CD14-positive monocyte (primary cell): Measurements from ENCODE around the gene DLEC1. TPM values are rescaled to one million over a fixed set of nuclear protein-coding genes. Genes with fewer than 3 reads are reported as not detected.

ENCODE experiments used
- DNase-seq, 3 donors: peaks; one replicate each; pipeline ENCODE4 v3.0.0-alpha.2; 2011 to 2022
- H2AFZ ChIP-seq: 2 replicates; pipeline ENCODE4 v1.6.0; 2012; ENCODE audit warnings: mild to moderate bottlenecking, low read depth, low read length, inconsistent platforms; ENCODE audit not compliant: insufficient read depth, poor library complexity, severe bottlenecking
- H3K27ac ChIP-seq, 2 donors: 1 replicate in 1 of 2; 2 replicates in 1 of 2; pipeline ENCODE4 v1.5.1; 2012 to 2013; ENCODE audit warnings: low read length in 2 of 2, control low read depth in 1 of 2, inconsistent platforms in 1 of 2, low read depth in 1 of 2, mild to moderate bottlenecking in 1 of 2
- H3K27me3 ChIP-seq, 2 donors: one replicate each; pipeline versions ENCODE4 v1.6.0 to v1.6.1; 2011 to 2013; ENCODE audit warnings: low read length in 2 of 2; ENCODE audit not compliant: control insufficient read depth in 2 of 2, insufficient read depth in 2 of 2
- H3K36me3 ChIP-seq, 2 donors: replicated peaks in 1 of 2; 1 replicate in 1 of 2; 2 replicates in 1 of 2; pipeline versions ENCODE4 v1.5.1 to v1.6.1; 2012 to 2013; ENCODE audit warnings: low read length in 2 of 2, control low read depth in 1 of 2, inconsistent platforms in 1 of 2, mild to moderate bottlenecking in 1 of 2; ENCODE audit not compliant: insufficient read depth in 2 of 2, control insufficient read depth in 1 of 2
- H3K4me1 ChIP-seq, 2 donors: 1 replicate in 1 of 2; 2 replicates in 1 of 2; pipeline versions ENCODE4 v1.5.1 to v1.6.1; 2012 to 2013; ENCODE audit warnings: low read length in 2 of 2, control low read depth in 1 of 2, inconsistent platforms in 1 of 2, mild to moderate bottlenecking in 1 of 2, moderate library complexity in 1 of 2; ENCODE audit not compliant: insufficient read depth in 2 of 2, control insufficient read depth in 1 of 2
- H3K4me2 ChIP-seq: replicated peaks from 2 replicates; pipeline ENCODE3; 2012; ENCODE audit warnings: low read length, moderate library complexity, mild to moderate bottlenecking; ENCODE audit not compliant: poor library complexity, severe bottlenecking; ENCODE audit errors: extremely low read depth
- H3K4me3 ChIP-seq, 3 experiments: fragments of 200-600 bp in 1 of 3; sonication (generic) in 1 of 3; replicated peaks in 1 of 3; 1 replicate in 2 of 3; 2 replicates in 1 of 3; pipeline ENCODE4 v1.5.1; 2011 to 2013; ENCODE audit warnings: low read length in 3 of 3, mild to moderate bottlenecking in 3 of 3, control low read depth in 2 of 3, low read depth in 2 of 3, inconsistent platforms in 1 of 3, moderate library complexity in 1 of 3
- H3K79me2 ChIP-seq: 2 replicates; pipeline ENCODE4 v1.6.0; 2012; ENCODE audit warnings: mild to moderate bottlenecking, control low read depth, inconsistent platforms, low read length, moderate library complexity; ENCODE audit not compliant: insufficient read depth
- H3K9ac ChIP-seq: 2 replicates; pipeline ENCODE4 v1.6.0; 2017; ENCODE audit warnings: low read length, mild to moderate bottlenecking; ENCODE audit not compliant: insufficient read depth, poor library complexity, severe bottlenecking
- H3K9me3 ChIP-seq, 2 donors: replicated peaks in 1 of 2; 1 replicate in 1 of 2; 2 replicates in 1 of 2; pipeline versions ENCODE4 v1.5.1 to v1.6.1; 2012 to 2013; ENCODE audit warnings: low read length in 2 of 2, control low read depth in 1 of 2; ENCODE audit not compliant: control insufficient read depth in 1 of 2, insufficient read depth in 1 of 2
- H4K20me1 ChIP-seq: 2 replicates; pipeline ENCODE4 v1.6.0; 2012; ENCODE audit warnings: mild to moderate bottlenecking, low read length, control low read depth, moderate library complexity; ENCODE audit not compliant: insufficient read depth
- H3K27ac Mint-ChIP-seq, 7 donors: one replicate each; pipeline ENCODE4 v1.8.0; 2020; ENCODE audit warnings: mild to moderate bottlenecking in 7 of 7, mixed read lengths in 7 of 7, moderate library complexity in 6 of 7, inconsistent platforms in 2 of 7
- H3K27me3 Mint-ChIP-seq, 3 donors: one replicate each; pipeline ENCODE4 v1.8.0; 2021 to 2022; ENCODE audit warnings: low read depth in 3 of 3, mild to moderate bottlenecking in 3 of 3, mixed read lengths in 3 of 3, moderate library complexity in 3 of 3, inconsistent platforms in 1 of 3
- H3K36me3 Mint-ChIP-seq, 2 donors: one replicate each; pipeline ENCODE4 v1.8.0; 2020; ENCODE audit warnings: mixed read lengths in 2 of 2, inconsistent platforms in 1 of 2, mild to moderate bottlenecking in 1 of 2
- H3K4me1 Mint-ChIP-seq: one replicate; pipeline ENCODE4 v1.8.0; 2020; ENCODE audit warnings: mild to moderate bottlenecking, mixed read lengths
- H3K4me3 Mint-ChIP-seq, 2 donors: one replicate each; pipeline ENCODE4 v1.8.0; 2020; ENCODE audit warnings: mild to moderate bottlenecking in 2 of 2, mixed read lengths in 2 of 2, moderate library complexity in 1 of 2
- H3K9me3 Mint-ChIP-seq, 7 donors: one replicate each; pipeline ENCODE4 v1.8.0; 2020 to 2022; ENCODE audit warnings: mixed read lengths in 7 of 7, mild to moderate bottlenecking in 6 of 7, moderate library complexity in 6 of 7, inconsistent platforms in 2 of 7
- WGBS: methylation state at CpG from one replicate; pipeline ENCODE4 v1.1.5; 2013; ENCODE audit warnings: missing lambda C conversion rate; ENCODE audit not compliant: insufficient coverage; 5-methylcytosine and 5-hydroxymethylcytosine counted together
- intact Hi-C, 2 donors: fragments of 100-400 bp; cut with micrococcal nuclease; formaldehyde crosslinking; loops; one replicate each; pipeline versions ENCODE4 v1.15.0 to v1.15.1; 2023
- polyA plus RNA-seq, 3 donors: library from polyadenylated mRNA; depleted of rRNA in 1 of 3; unstranded in 2 of 3; stranded (reverse) in 1 of 3; fragments of 300-500 nt in 2 of 3; fragments of >200 nt in 1 of 3; fragmentation: Illumina TruSeq in 2 of 3; gene quantifications; 1 replicate in 2 of 3; 2 replicates in 1 of 3; pipeline ENCODE4 v1.2.3, GENCODE V29; 2012 to 2021
- TF ChIP-seq, protein P1 (sequence below): fragments of 200-600 bp; IDR thresholded peaks from one replicate; pipeline ENCODE4 v1.8.0; 2022; ENCODE audit warnings: antibody characterized with exemption, mild to moderate bottlenecking

DLEC1 gene
- polyA plus RNA-seq, 3 donors, result 0.11 to 0.81 (median 0.14) TPM

DNA sequence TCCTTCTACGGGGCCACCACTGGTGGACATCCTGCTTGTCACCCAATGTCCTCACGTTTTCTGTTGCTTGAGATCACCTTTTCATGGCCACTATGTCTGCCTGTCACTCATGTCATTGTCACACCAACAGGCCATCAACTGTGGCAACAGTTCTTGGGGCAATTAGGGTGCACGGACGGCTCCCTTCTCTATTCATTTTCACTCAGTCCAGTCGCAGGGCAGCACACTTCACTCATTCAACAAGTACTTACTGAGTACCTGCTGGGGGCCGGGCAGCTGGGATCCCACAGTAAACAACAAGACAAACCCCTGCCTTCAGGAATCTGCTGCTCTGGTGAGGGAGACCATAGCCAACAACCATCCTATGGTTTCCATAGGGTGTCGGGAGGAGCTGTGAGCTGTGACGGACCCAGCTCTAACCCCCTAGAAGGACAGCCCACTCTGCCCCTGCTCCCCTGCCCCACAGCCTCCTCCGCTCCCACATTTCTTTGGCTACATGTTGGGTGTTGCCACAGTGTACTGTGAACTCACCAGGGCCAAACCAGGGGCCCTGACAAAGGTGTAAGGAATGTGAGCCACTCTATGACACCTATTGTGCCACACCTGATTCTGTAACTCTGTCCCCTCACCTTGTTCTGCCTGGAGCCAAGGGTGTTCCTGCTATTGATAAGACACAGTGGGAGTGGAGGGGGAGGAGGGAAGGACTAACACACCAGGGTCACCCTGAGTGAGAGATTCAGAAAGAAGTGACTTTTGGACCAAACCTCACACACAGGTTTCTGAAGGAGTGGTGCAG, 46.5 kb upstream of the DLEC1 start:
- peaks cover 5 to 12% of the 10 kb centered on the region in 2 donors for H3K36me3 ChIP-seq
- Mint-ChIP-seq H3K9me3 (no peaks in the 10 kb centered on the region), H3K36me3 (peaks cover 14 to 19% of the 10 kb centered on the region in 2 donors), H3K27me3 (peaks cover 2 to 6% (median 2%) of the 10 kb centered on the region in 3 donors), H3K4me1 (peaks cover 64% of the 10 kb centered on the region), H3K27ac (peak overlapping the region in 6 of 7 donors; percentile 58 to 95 (median 74)), H3K4me3 (no peak overlapping the region)
- no peak overlapping the region for H3K27ac ChIP-seq
- H3K9ac ChIP-seq, result no peak overlapping the region
- no peak for DNase-seq
- H4K20me1 ChIP-seq, result no peaks in the 10 kb centered on the region
- no peak overlapping the region for H3K4me2 ChIP-seq
- TF ChIP-seq, protein P1, sequence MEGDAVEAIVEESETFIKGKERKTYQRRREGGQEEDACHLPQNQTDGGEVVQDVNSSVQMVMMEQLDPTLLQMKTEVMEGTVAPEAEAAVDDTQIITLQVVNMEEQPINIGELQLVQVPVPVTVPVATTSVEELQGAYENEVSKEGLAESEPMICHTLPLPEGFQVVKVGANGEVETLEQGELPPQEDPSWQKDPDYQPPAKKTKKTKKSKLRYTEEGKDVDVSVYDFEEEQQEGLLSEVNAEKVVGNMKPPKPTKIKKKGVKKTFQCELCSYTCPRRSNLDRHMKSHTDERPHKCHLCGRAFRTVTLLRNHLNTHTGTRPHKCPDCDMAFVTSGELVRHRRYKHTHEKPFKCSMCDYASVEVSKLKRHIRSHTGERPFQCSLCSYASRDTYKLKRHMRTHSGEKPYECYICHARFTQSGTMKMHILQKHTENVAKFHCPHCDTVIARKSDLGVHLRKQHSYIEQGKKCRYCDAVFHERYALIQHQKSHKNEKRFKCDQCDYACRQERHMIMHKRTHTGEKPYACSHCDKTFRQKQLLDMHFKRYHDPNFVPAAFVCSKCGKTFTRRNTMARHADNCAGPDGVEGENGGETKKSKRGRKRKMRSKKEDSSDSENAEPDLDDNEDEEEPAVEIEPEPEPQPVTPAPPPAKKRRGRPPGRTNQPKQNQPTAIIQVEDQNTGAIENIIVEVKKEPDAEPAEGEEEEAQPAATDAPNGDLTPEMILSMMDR, result no peak
- no peak overlapping the region for H2AFZ ChIP-seq
- H3K9me3 ChIP-seq, result no peaks in the 10 kb centered on the region
- peaks cover 31% of the 10 kb centered on the region for H3K79me2 ChIP-seq
- 96% methylated on average over 8 of the region's 9 CpGs for WGBS
- no peak overlapping the region for H3K4me3 ChIP-seq
- intact Hi-C loops, result no loop called here
- H3K4me1 ChIP-seq, result peaks cover 54 to 66% of the 10 kb centered on the region in 2 donors
- H3K27me3 ChIP-seq, result no peaks in the 10 kb centered on the region

DNA sequence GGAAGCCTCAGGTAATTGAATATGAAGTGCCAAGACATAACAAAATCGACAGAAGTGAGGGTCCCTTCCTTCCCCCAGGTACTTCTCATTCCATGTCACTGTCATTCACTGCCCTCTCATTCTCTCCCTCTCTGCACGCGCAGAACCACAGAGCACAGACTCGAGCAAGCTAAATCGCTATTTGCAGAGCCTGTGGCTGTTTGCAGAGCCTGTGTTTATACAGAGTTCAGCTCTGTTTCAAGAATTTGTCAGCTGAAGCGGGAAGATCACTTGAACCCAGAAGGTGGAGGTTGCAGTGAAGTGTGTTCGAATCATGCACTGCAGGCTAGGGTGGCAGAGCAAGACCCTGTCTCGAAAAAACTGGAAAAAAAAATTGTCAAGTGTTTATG, 45.9 kb upstream of the DLEC1 start:
- H3K4me2 ChIP-seq, result no peak overlapping the region
- peaks cover 2 to 6% (median 2%) of the 10 kb centered on the region in 3 donors for H3K27me3 Mint-ChIP-seq
- intact Hi-C loops, result no loop called here
- H3K9me3 ChIP-seq, result no peaks in the 10 kb centered on the region
- peak overlapping the region in 1 of 2 donors; percentile 94 for H3K27ac ChIP-seq
- TF ChIP-seq, protein P1, result no peak
- no peaks in the 10 kb centered on the region for H4K20me1 ChIP-seq
- peaks cover 5 to 12% of the 10 kb centered on the region in 2 donors for H3K36me3 ChIP-seq
- peaks cover 14 to 21% of the 10 kb centered on the region in 2 donors for H3K36me3 Mint-ChIP-seq
- no peak overlapping the region for H2AFZ ChIP-seq
- peaks cover 54 to 66% of the 10 kb centered on the region in 2 donors for H3K4me1 ChIP-seq
- no peak for DNase-seq
- H3K27ac Mint-ChIP-seq, result peak overlapping the region; percentile 52 to 99 (median 97)
- no peaks in the 10 kb centered on the region for H3K9me3 Mint-ChIP-seq
- no peak overlapping the region for H3K4me3 ChIP-seq
- H3K79me2 ChIP-seq, result peaks cover 37% of the 10 kb centered on the region
- H3K4me3 Mint-ChIP-seq, result peak overlapping the region in 1 of 2 donors; percentile 92
- peaks cover 63% of the 10 kb centered on the region for H3K4me1 Mint-ChIP-seq
- peak overlapping the region; percentile 85 for H3K9ac ChIP-seq
- no peaks in the 10 kb centered on the region for H3K27me3 ChIP-seq
- 94% methylated on average over 6 of the region's 8 CpGs for WGBS
